Body of pancreas (tissue), 4 donors: Measurements from ENCODE around the gene PTPRD.
"Not testable (repeated sequence)": the region's sequence is repeated elsewhere in the genome, so short reads cannot be mapped to it uniquely, and the experiment has no call there.

Experiments
- CTCF ChIP-seq, 7 experiments: fragments of 450-650 bp in 4 of 7; fragments of 200-600 bp in 3 of 7; sonication (generic) in 3 of 7; IDR thresholded peaks; one replicate each; pipeline ENCODE4 v1.5.1; 2016 to 2019; ENCODE audit warnings: antibody characterized with exemption in 7 of 7
- POLR2A ChIP-seq, 3 donors: fragments of 450-650 bp; IDR thresholded peaks; one replicate each; pipeline ENCODE4 v1.6.1; 2016; ENCODE audit warnings: antibody characterized with exemption in 3 of 3, mild to moderate bottlenecking in 2 of 3

DNA sequence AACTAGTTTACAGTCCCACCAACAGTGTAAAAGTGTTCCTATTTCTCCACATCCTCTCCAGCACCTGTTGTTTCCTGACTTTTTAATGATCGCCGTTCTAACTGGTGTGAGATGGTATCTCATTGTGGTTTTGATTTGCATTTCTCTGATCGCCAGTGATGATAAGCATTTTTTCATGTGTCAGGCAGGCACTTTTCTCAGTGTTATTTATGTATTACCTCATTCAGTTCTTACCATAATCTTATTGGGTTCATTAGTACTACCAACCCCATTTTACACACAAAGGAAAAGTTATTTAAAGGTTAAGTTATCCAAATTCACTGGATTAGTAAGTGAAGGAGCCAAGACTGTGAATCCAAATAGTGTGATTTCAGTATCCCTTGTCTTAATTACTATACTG, 1644.5 kb downstream of the PTPRD start:
- TF ChIP-seq CTCF, POLR2A (IDR thresholded peaks at IDR 0.05): not testable (repeated sequence)
